ENCODE measurements around the gene CRYBB1.

The CRYBB1 gene

GRCh38 chr22:26589845-26590736 lies 27.7 kb downstream of the CRYBB1 start, which contains the start of gene TPST2:
Gene TPST2, minus strand, starts transcription at chr22:26590132. Its CDS starts 48,502 bp downstream, at chr22:26541630.
- Histone ChIP-seq H3K4me3 (peak within 1 kb of the TSS; percentile 99), H3K4me1 (peaks cover 61% of the 10 kb centered on the region), H4K20me1 (peaks cover 47% of the 10 kb centered on the region), H3K9ac (peak within 1 kb of the TSS; percentile 96), H3K27me3 (no peaks in the 10 kb centered on the region), H3K36me3 (peaks cover 9% of the 10 kb centered on the region), H3K27ac (peak within 1 kb of the TSS; percentile 93), H3K9me3 (peaks cover 5% of the 10 kb centered on the region; the same call in 1 of the 2 replicates), H3K4me2 (peak within 1 kb of the TSS; percentile 93)
- no peak for TF ChIP-seq Cebpa-rat (IDR thresholded peaks at IDR 0.05)

- no peak for TF ChIP-seq Cebpa-rat (IDR thresholded peaks at IDR 0.05)
- Histone ChIP-seq H3K4me2 (peak overlapping the region; percentile 93), H3K27ac (peak overlapping the region; percentile 93), H3K9ac (peak overlapping the region; percentile 96), H3K4me3 (peak overlapping the region; percentile 99), H4K20me1 (peaks cover 54% of the 10 kb centered on the region), H3K36me3 (peaks cover 9% of the 10 kb centered on the region), H3K27me3 (no peaks in the 10 kb centered on the region), H3K9me3 (peaks cover 5% of the 10 kb centered on the region; the same call in 1 of the 2 replicates), H3K4me1 (peaks cover 68% of the 10 kb centered on the region)
Measured at GRCh38 chr22:26589367-26589844, 28.4 kb downstream of the CRYBB1 start.

DNA sequence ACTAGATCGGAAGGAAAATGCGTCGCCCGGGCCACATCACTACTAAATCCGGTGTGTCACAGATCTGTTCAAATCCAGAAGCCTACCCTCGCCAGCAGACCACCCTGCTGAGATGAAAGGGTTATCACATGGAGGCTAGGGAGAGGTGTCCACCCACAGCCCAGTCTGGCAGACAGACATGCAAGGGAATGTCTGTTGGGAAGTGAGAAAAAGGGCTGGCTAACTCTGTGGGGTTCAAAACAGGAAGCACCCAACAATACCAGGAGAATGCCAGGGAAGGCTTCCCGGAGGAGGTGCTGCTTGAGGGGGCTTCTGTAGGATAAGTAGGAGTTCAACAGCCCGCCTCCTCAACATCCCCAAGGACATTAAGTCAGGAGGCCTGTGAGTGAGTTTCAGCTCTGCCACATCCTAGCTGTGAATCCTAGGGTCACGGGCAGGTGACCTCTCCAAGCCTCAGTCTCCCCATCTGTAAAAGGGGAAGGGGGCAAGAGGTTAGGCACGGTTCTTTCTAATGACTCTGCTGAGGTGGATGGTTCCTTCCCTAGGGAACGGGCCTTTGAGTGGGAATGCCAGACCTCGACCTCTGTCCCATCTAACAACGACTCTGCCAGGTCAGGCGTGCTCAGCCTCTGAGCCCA lies 29.0 kb downstream of the CRYBB1 start:
- Histone ChIP-seq H3K4me1 (peaks cover 73% of the 10 kb centered on the region), H3K9me3 (peaks cover 5% of the 10 kb centered on the region; the same call in 1 of the 2 replicates), H3K36me3 (peaks cover 11% of the 10 kb centered on the region), H3K27me3 (no peaks in the 10 kb centered on the region), H3K9ac (peak overlapping the region; percentile 96), H4K20me1 (peaks cover 60% of the 10 kb centered on the region), H3K27ac (peak overlapping the region; percentile 93), H3K4me3 (peak overlapping the region; percentile 99), H3K4me2 (peak overlapping the region; percentile 93)
- TF ChIP-seq Cebpa-rat (IDR thresholded peaks at IDR 0.05): no peak

- Histone ChIP-seq H3K4me3 (peak overlapping the region; percentile 99), H3K4me1 (peaks cover 79% of the 10 kb centered on the region), H3K4me2 (peak overlapping the region; percentile 93), H4K20me1 (peaks cover 67% of the 10 kb centered on the region), H3K9ac (no peak overlapping the region), H3K27me3 (no peaks in the 10 kb centered on the region), H3K27ac (no peak overlapping the region), H3K36me3 (peaks cover 16% of the 10 kb centered on the region), H3K9me3 (peaks cover 5% of the 10 kb centered on the region; the same call in 1 of the 2 replicates)
- TF ChIP-seq Cebpa-rat (IDR thresholded peaks at IDR 0.05): no peak
Measured at GRCh38 chr22:26587991-26588613, 29.7 kb downstream of the CRYBB1 start.

DNA sequence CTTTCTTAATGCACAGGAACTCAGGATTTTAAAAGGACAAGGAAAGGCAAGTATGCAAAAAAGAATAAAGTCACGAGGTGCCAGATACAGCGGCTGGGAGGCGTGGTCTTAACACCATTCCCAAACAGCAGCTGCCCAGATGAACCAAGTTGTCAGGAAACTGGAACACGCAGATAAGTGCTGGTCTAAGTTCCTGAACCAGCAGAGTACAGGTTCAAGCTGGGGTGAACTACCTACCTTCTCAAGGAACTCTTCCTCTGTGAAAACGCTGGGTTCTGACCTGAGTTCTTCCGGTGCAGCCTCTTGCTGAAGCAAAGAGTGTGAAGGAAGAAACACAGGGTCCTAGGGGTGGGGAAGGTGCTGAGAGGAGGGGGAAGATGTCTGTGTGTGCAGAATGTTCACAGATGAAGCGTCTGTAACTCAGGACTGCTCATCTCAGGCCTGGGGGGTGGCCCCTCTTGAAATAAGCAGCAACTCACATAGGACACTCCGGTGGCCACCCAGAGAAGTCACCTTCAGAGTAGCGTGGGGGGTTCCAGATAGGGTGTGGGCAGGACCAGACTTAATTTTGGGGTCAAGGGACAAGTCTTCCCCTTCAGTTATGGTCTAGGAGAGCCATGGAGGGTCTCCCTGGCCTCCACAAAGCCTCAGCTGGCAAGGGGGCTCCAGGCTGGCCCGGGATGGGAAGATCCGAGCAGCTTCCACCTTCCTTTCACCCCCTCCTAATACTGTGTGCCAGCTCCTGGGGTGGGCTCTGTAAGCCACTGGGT lies 31.1 kb downstream of the CRYBB1 start:
- H4K20me1 ChIP-seq: peaks cover 74% of the 10 kb centered on the region
- peak overlapping the region; percentile 47 for H3K27ac ChIP-seq
- no peak for TF ChIP-seq Cebpa-rat (IDR thresholded peaks at IDR 0.05)
- peaks cover 80% of the 10 kb centered on the region for H3K4me1 ChIP-seq
- H3K9me3 ChIP-seq: peaks cover 5% of the 10 kb centered on the region; the same call in 1 of the 2 replicates
- peak overlapping the region; percentile 69 for H3K4me2 ChIP-seq
- H3K9ac ChIP-seq: peak overlapping the region; percentile 56
- peaks cover 29% of the 10 kb centered on the region for H3K36me3 ChIP-seq
- H3K27me3 ChIP-seq: no peaks in the 10 kb centered on the region
- H3K4me3 ChIP-seq: no peak overlapping the region

DNA sequence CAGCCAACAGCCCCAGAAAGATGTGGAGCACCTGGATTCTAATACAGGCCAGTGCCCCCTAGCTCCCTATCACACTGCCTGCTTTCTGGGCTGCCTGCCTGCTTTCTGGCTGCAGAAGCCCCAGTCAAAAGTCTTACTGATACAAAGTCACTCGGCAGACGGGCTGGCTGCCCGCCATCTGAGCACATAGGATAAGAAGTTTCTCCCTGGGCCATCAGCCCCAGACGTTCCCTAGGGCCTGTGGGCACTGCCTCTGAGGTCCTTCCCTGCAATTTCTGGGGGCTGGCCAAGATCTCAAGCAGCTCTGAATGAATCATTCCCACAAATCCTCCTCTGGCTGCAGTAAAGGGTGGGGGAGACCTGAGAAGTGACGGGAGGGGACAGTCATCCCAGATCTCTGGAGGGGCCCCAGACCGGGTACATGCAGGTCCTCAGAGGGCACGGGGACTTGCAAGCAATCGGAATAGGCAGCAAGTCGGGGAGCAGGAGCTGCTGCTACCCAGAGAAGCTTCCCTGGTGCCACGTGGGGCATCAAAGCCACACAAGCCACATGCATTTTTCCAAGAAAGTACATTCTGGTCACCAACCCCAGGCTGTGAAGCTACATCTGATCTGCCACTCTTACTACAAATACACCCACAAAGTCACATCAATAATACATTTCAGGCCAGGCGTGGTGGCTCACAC lies 32.6 kb downstream of the CRYBB1 start:
- peaks cover 86% of the 10 kb centered on the region for H3K4me1 ChIP-seq
- peak overlapping the region; percentile 73 for H3K9ac ChIP-seq
- H3K4me3 ChIP-seq: peak overlapping the region; percentile 34
- peaks cover 5% of the 10 kb centered on the region; the same call in 1 of the 2 replicates for H3K9me3 ChIP-seq
- peaks cover 87% of the 10 kb centered on the region for H4K20me1 ChIP-seq
- no peak for TF ChIP-seq Cebpa-rat (IDR thresholded peaks at IDR 0.05)
- peaks cover 37% of the 10 kb centered on the region for H3K36me3 ChIP-seq
- H3K27ac ChIP-seq: peak overlapping the region; percentile 62
- peak overlapping the region; percentile 69 for H3K4me2 ChIP-seq
- H3K27me3 ChIP-seq: no peaks in the 10 kb centered on the region

GRCh38 chr22:26584010-26584409 lies 33.8 kb downstream of the CRYBB1 start:
- peaks cover 5% of the 10 kb centered on the region; the same call in 1 of the 2 replicates for H3K9me3 ChIP-seq
- peaks cover 88% of the 10 kb centered on the region for H4K20me1 ChIP-seq
- peaks cover 37% of the 10 kb centered on the region for H3K36me3 ChIP-seq
- peak overlapping the region; percentile 35; the same call in 1 of the 2 replicates for H3K27ac ChIP-seq
- TF ChIP-seq Cebpa-rat (IDR thresholded peaks at IDR 0.05): no peak
- peak overlapping the region; percentile 69 for H3K4me2 ChIP-seq
- H3K4me1 ChIP-seq: peaks cover 95% of the 10 kb centered on the region
- H3K4me3 ChIP-seq: no peak overlapping the region
- no peaks in the 10 kb centered on the region for H3K27me3 ChIP-seq
- H3K9ac ChIP-seq: 0 out of 2 replicates have a peak overlapping the region, but pooled peaks have one; percentile 22

DNA sequence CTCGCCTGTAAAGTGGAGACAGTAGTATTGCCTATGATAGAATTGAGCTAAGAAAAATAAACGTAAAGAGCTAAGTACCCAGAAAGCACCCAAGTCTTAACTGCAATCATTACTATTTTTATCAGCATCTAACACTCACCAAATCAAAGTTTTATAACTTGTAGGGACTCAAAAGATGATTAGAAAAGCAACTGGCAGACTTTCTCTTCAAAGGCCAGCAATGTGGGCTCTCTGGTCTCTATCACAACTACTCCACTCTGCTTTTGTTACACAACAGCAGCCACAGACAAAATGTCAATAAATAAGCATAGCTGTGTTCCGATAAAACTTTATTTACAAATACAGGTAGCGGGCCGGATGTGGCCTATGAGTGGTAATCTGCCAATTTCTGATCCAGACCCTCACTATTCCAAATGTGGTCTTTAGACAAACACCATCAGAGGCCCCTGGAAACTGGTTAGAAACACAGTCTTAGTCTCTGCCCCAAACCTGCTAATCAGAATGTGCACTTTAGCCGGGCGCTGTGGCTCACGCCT lies 36.1 kb downstream of the CRYBB1 start:
- Histone ChIP-seq H3K9ac (no peak overlapping the region), H3K36me3 (peaks cover 45% of the 10 kb centered on the region), H3K4me3 (no peak overlapping the region), H3K4me2 (peak overlapping the region; percentile 90), H3K27ac (peak overlapping the region; percentile 77), H3K4me1 (peaks cover 100% of the 10 kb centered on the region), H4K20me1 (peaks cover 78% of the 10 kb centered on the region), H3K9me3 (no peaks in the 10 kb centered on the region), H3K27me3 (no peaks in the 10 kb centered on the region)
- TF ChIP-seq Cebpa-rat (IDR thresholded peaks at IDR 0.05): no peak

Measured in BLaER1 (cell line).